HG03442 (cell line): Measurements from ENCODE around the gene PAX9.

Experiments used
- ATAC-seq: cut with Tn5 transposase; IDR thresholded peaks from one replicate; pipeline ENCODE4 v1.9.1; 2021; ENCODE audit warnings: mild to moderate bottlenecking, moderate library complexity; ENCODE audit not compliant: unreplicated experiment

PAX9 gene

GRCh38 chr14:36655963-36656686 is 5.5 kb upstream of the PAX9 start:
- ATAC-seq: peak; percentile 40

- ATAC-seq: no peak
Observed at GRCh38 chr14:36656687-36657398, 4.8 kb upstream of the PAX9 start.

GRCh38 chr14:36657399-36658122 is 4.1 kb upstream of the PAX9 start:
- no peak for ATAC-seq

GRCh38 chr14:36658123-36659009 is 3.3 kb upstream of the PAX9 start:
- ATAC-seq: no peak

GRCh38 chr14:36659010-36659821 is 2.4 kb upstream of the PAX9 start:
- no peak for ATAC-seq

- ATAC-seq: no peak
Observed at GRCh38 chr14:36659822-36660735, 1.6 kb upstream of the PAX9 start.

GRCh38 chr14:36660736-36661505 is 739 bp upstream of the PAX9 start:
- ATAC-seq: no peak

- ATAC-seq: no peak
Observed at GRCh38 chr14:36662258-36662542, 540 bp downstream of the PAX9 start.

GRCh38 chr14:36662543-36663403 is 1.1 kb downstream of the PAX9 start:
- ATAC-seq: no peak

GRCh38 chr14:36663404-36664321 is 2.0 kb downstream of the PAX9 start:
- no peak for ATAC-seq

GRCh38 chr14:36664322-36665193 is 2.9 kb downstream of the PAX9 start:
- no peak for ATAC-seq

- ATAC-seq: no peak
Observed at GRCh38 chr14:36665887-36666415, 4.3 kb downstream of the PAX9 start.

GRCh38 chr14:36666416-36667206 is 5.0 kb downstream of the PAX9 start:
- no peak for ATAC-seq

- ATAC-seq: no peak
Observed at GRCh38 chr14:36667679-36668078, 6.0 kb downstream of the PAX9 start.
